K562 (cell line): Measurements from ENCODE around the gene ITGAL. TPM values are rescaled to one million over a fixed set of nuclear protein-coding genes. Genes with fewer than 3 reads are reported as not detected.

Source experiments
- AFF4 ChIP-seq: sonication (generic); formaldehyde crosslinking; IDR thresholded peaks from 2 replicates; pipeline ENCODE4 v1.8.0; 2023; ENCODE audit warnings: mild to moderate bottlenecking, missing genetic modification reagents
- CREM ChIP-seq: IDR thresholded peaks from 2 replicates; pipeline ENCODE4 v1.6.1; 2014; ENCODE audit warnings: antibody characterized with exemption, low read depth
- DACH1 ChIP-seq: fragments of 450-650 bp; IDR thresholded peaks from 2 replicates; pipeline ENCODE4 v1.6.1; 2018; ENCODE audit not compliant: partially characterized antibody
- DEAF1 ChIP-seq: fragments of 450-650 bp; formaldehyde crosslinking; IDR thresholded peaks from 2 replicates; pipeline ENCODE4 v1.4.0; 2020; ENCODE audit warnings: mild to moderate bottlenecking, moderate library complexity
- E2F8 ChIP-seq: fragments of 450-650 bp; IDR thresholded peaks from 2 replicates; pipeline ENCODE4 v1.7.1; 2018; ENCODE audit warnings: mild to moderate bottlenecking, low read depth; ENCODE audit not compliant: partially characterized antibody
- ETV1 ChIP-seq: fragments of 450-650 bp; conservative IDR thresholded peaks from 2 replicates; pipeline ENCODE4 v1.6.1; 2016; ENCODE audit warnings: missing genetic modification characterization, control low read depth, low read depth, missing compliant biosample characterization
- FOXO4 ChIP-seq: fragments of 450-650 bp; formaldehyde crosslinking; IDR thresholded peaks from 2 replicates; pipeline ENCODE4 v1.4.0; 2020; ENCODE audit warnings: mild to moderate bottlenecking, moderate library complexity
- HMGN3 ChIP-seq: IDR thresholded peaks from 2 replicates; pipeline ENCODE4 v1.6.1; 2011; ENCODE audit warnings: borderline replicate concordance, low read depth, mild to moderate bottlenecking, mixed read lengths, low read length; ENCODE audit not compliant: insufficient read length; ENCODE audit errors: extremely low read depth
- JUN ChIP-seq, 2 experiments: sonication (generic) in 1 of 2; formaldehyde crosslinking in 1 of 2; IDR thresholded peaks; 2 replicates each; pipeline versions ENCODE4 v1.6.1 to v1.8.0; 2012 to 2022; ENCODE audit warnings: borderline replicate concordance in 2 of 2, mild to moderate bottlenecking in 2 of 2, improper control_type of control experiment in 1 of 2, low read depth in 1 of 2, low read length in 1 of 2, missing genetic modification reagents in 1 of 2
- KAT7 ChIP-seq: sonication (generic); formaldehyde crosslinking; IDR thresholded peaks from 2 replicates; pipeline ENCODE4 v1.8.0; 2022; ENCODE audit warnings: missing genetic modification reagents, mild to moderate bottlenecking, borderline replicate concordance
- NBN ChIP-seq: fragments of 450-650 bp; IDR thresholded peaks from 2 replicates; pipeline ENCODE4 v1.6.1; 2016; ENCODE audit warnings: low read depth, mild to moderate bottlenecking
- NR3C1 ChIP-seq: sonication (generic); formaldehyde crosslinking; IDR thresholded peaks from 2 replicates; pipeline ENCODE4 v1.8.1; 2022; ENCODE audit warnings: missing genetic modification reagents
- RBBP5 ChIP-seq: fragments of 200-600 bp; sonication (generic); IDR thresholded peaks from 2 replicates; pipeline ENCODE4 v1.6.1; 2012; ENCODE audit warnings: borderline replicate concordance, mild to moderate bottlenecking, low read length, control low read depth, inconsistent platforms; ENCODE audit not compliant: insufficient read depth, poor library complexity, severe bottlenecking
- RFX1 ChIP-seq: fragments of 450-650 bp; IDR thresholded peaks from 2 replicates; pipeline ENCODE4 v1.6.1; 2016; ENCODE audit warnings: mild to moderate bottlenecking, moderate library complexity
- SMARCA5 ChIP-seq: fragments of 450-650 bp; IDR thresholded peaks from 2 replicates; pipeline ENCODE4 v1.6.1; 2016
- TGIF2 ChIP-seq: sonication (generic); formaldehyde crosslinking; IDR thresholded peaks from 2 replicates; pipeline ENCODE4 v1.8.1; 2022; ENCODE audit warnings: mild to moderate bottlenecking, missing genetic modification reagents, moderate library complexity
- polyA plus RNA-seq, 8 experiments: library from polyadenylated mRNA; depleted of rRNA in 4 of 8; stranded (reverse) in 5 of 8; unstranded in 3 of 8; fragments of >200 nt; fragmentation: Nextera tagmentation in 2 of 8; fragmentation: Illumina TruSeq in 1 of 8; extraction: Ambion mirVana in 2 of 8; extraction: Trizol in 1 of 8; gene quantifications; 2 replicates each; pipeline versions ENCODE4 v1.2.1 to v1.2.3, GENCODE V29; 2011 to 2014; ENCODE audit warnings: inconsistent platforms in 1 of 8, missing spikeins in 1 of 8
- total RNA-seq, 7 experiments: library from RNA; depleted of rRNA in 6 of 7; stranded (reverse); fragments of >200 nt in 6 of 7; fragmentation: Illumina TruSeq in 2 of 7; extraction: Trizol in 2 of 7; gene quantifications; 2 replicates each; pipeline versions ENCODE4 v1.2.1 to v1.2.3, GENCODE V29; 2011 to 2021; ENCODE audit warnings: low replicate concordance in 1 of 7

Gene ITGAL
- total and polyA plus RNA-seq, 9 of the 15 experiments (the other 6 are each of a cell fraction or from before 2014, with no cell fraction given), result 0.01 to 0.53 TPM; not detected in 7

- TF ChIP-seq E2F8 (peak; percentile 80), FOXO4 (CRISPR knock-in tag) (no peak), JUN (IDR thresholded peaks at IDR 0.05; ENCODE audit: borderline replicate concordance, low read depth, low read length) (no peak), JUN (CRISPR knock-in tag; IDR thresholded peaks at IDR 0.05; ENCODE audit: borderline replicate concordance) (no peak), ETV1 (tag) (peak; percentile 33; the same call in 1 of the 2 replicates), DACH1 (peak; percentile 33), KAT7 (CRISPR knock-in tag) (peak; percentile 28; the same call in 1 of the 2 replicates), NBN (0 out of 2 replicates have a peak, but pooled peaks have one; percentile 14), TGIF2 (CRISPR knock-in tag) (peak; percentile 58; the same call in 1 of the 2 replicates), RFX1 (peak; percentile 67), SMARCA5 (no peak), NR3C1 (CRISPR knock-in tag) (no peak), RBBP5 (no peak), AFF4 (no peak; the same call in 1 of the 2 replicates), CREM (peak; percentile 86), HMGN3 (peak; percentile 85), DEAF1 (CRISPR knock-in tag) (0 out of 2 replicates have a peak, but pooled peaks have one; percentile 4)
These were observed 99.1 kb downstream of the ITGAL start, which contains the start of gene ZNF688 (continued) for GRCh38 chr16:30571445-30572322.
